ENCODE data around the gene ZMYM3.

ZMYM3 gene

GRCh38 chrX:71199252-71200008 lies 54.5 kb downstream of the ZMYM3 start:
- no peak for DNase-seq

DNA sequence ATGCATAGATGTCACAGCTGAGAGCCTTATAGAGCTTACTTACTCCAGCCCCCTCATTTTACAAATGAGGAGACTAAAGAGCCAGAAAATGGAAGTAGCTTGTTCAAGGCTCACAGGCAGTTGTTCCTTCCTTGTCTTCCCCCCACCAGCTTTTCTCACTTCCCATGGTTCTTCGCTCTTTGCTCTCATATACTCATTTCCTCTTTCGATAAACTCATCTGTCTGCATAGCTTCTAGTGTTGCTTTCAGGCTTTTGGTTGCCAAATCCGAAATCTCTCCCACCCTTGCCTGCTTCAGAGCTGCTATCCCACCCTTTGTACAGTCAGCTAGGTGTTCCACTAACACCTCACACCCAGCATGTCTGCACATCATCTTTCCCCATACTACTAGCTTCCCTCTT lies 55.9 kb downstream of the ZMYM3 start:
- DNase-seq, result peak; percentile 22

DNA sequence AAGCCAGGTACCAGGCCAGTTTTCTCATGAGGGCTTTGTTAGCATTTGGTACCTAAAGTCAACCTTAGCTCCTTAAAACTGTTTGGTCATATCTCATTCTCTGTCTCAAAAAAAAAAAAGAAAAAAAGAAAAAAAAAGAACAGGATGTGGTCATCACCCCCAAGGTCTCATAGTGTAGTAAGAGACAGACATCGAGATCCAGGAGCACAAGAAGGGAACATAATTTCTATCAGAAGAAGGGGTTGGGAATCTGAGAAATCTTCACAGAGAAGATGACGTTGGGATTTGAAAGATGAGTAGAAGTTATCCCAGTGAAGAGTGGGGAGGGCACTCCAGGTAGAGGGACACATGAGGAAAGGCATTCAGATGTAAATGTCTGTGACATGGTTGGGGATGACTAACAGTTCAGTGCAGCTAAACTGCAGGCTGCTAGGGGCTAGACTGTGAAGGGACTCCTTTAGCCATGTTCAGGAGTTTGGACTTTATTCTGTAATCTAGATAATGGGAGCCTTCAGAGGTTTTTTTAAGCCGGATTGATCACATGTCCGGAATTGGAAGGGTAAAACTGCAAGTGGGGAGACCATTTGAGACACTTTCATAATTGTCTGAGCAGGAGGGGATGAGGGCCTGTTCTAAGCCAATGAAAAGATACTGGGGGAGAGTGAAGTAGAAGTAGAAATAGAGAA lies 57.8 kb downstream of the ZMYM3 start:
- DNase-seq, result peak; percentile 21

DNA sequence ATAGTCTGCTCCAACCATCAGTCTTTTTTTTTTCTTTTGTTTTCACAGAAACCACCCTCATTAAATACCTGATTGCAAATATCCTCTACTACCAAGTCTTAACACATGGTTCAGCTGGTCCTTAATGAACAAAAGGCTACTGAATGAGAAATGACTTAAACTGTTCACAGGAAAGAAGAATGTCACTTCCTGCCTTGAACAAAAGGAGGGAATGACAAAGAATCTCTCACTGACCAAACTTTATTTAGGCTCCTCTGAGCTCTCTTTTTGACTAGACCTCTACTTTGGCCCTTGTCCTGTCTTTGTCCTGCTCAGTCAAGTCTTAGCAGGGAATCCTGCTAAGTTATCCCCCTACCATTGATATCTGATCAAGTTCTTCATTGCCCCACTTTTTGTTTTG lies 62.7 kb downstream of the ZMYM3 start:
- no peak for DNase-seq
